IPS-20b (cell line): ENCODE measurements around the gene ELF4.

ENCODE experiments used
- H3K27ac ChIP-seq: one replicate; pipeline ENCODE4 v1.5.1; 2013; ENCODE audit warnings: low read length
- H3K27me3 ChIP-seq: 2 replicates; pipeline ENCODE4 v1.6.1; 2013; ENCODE audit warnings: mild to moderate bottlenecking, low read length, inconsistent platforms; ENCODE audit not compliant: insufficient read depth
- H3K36me3 ChIP-seq: 2 replicates; pipeline ENCODE4 v1.6.1; 2013; ENCODE audit warnings: low read depth, mild to moderate bottlenecking, inconsistent platforms, low read length, moderate library complexity; ENCODE audit not compliant: insufficient read depth
- H3K4me1 ChIP-seq: 2 replicates; pipeline ENCODE4 v1.6.1; 2013; ENCODE audit warnings: mild to moderate bottlenecking, control low read depth, inconsistent platforms, low read length, moderate library complexity; ENCODE audit not compliant: insufficient read depth
- H3K4me3 ChIP-seq: 2 replicates; pipeline ENCODE4 v1.5.1; 2013; ENCODE audit warnings: mild to moderate bottlenecking, low read length, inconsistent platforms
- H3K9ac ChIP-seq: 2 replicates; pipeline ENCODE4 v1.6.1; 2013; ENCODE audit warnings: low read depth, mild to moderate bottlenecking, inconsistent platforms, low read length, moderate library complexity
- H3K9me3 ChIP-seq: 2 replicates; pipeline ENCODE4 v1.6.1; 2013; ENCODE audit warnings: mild to moderate bottlenecking, low read depth, low read length, inconsistent platforms; ENCODE audit not compliant: insufficient read depth

The ELF4 gene

GRCh38 chrX:130110379-130111219 lies at the start of gene ELF4:
Gene ELF4 (minus strand): TSS chrX:130110497. CDS start chrX:130081330, 29,167 bp downstream.
- Histone ChIP-seq H3K9me3 (no peaks in the 10 kb centered on the region), H3K4me1 (no peaks in the 10 kb centered on the region), H3K27ac (no peak within 1 kb of the TSS), H3K27me3 (peaks cover 40% of the 10 kb centered on the region), H3K9ac (no peak within 1 kb of the TSS), H3K36me3 (no peaks in the 10 kb centered on the region), H3K4me3 (peak within 1 kb of the TSS; percentile 55; the same call in 1 of the 2 replicates)

GRCh38 chrX:130159776-130160175 lies 49.5 kb upstream of the ELF4 start:
- Histone ChIP-seq H3K4me3 (no peak overlapping the region), H3K4me1 (no peaks in the 10 kb centered on the region), H3K27me3 (no peaks in the 10 kb centered on the region), H3K36me3 (peaks cover 12% of the 10 kb centered on the region; the same call in 1 of the 2 replicates), H3K9me3 (no peaks in the 10 kb centered on the region), H3K9ac (no peak overlapping the region), H3K27ac (no peak overlapping the region)

- no peaks in the 10 kb centered on the region for H3K4me1 ChIP-seq
- H3K36me3 ChIP-seq = peaks cover 15% of the 10 kb centered on the region; the same call in 1 of the 2 replicates
- no peaks in the 10 kb centered on the region for H3K9me3 ChIP-seq
- H3K9ac ChIP-seq = no peak overlapping the region
- H3K27ac ChIP-seq = no peak overlapping the region
- H3K27me3 ChIP-seq = no peaks in the 10 kb centered on the region
- H3K4me3 ChIP-seq = no peak overlapping the region
These were observed 48.0 kb upstream of the ELF4 start for GRCh38 chrX:130158311-130158710.

GRCh38 chrX:130155564-130155963 lies 45.3 kb upstream of the ELF4 start:
- Histone ChIP-seq H3K9ac (no peak overlapping the region), H3K4me1 (no peaks in the 10 kb centered on the region), H3K4me3 (no peak overlapping the region), H3K9me3 (no peaks in the 10 kb centered on the region), H3K36me3 (peaks cover 15% of the 10 kb centered on the region; the same call in 1 of the 2 replicates), H3K27me3 (no peaks in the 10 kb centered on the region), H3K27ac (no peak overlapping the region)

- Histone ChIP-seq H3K9ac (no peak overlapping the region), H3K4me1 (no peaks in the 10 kb centered on the region), H3K4me3 (no peak overlapping the region), H3K27ac (no peak overlapping the region), H3K36me3 (peaks cover 33% of the 10 kb centered on the region), H3K27me3 (no peaks in the 10 kb centered on the region), H3K9me3 (no peaks in the 10 kb centered on the region)
These were observed 37.3 kb upstream of the ELF4 start for GRCh38 chrX:130147631-130148030.

GRCh38 chrX:130145123-130145522 lies 34.8 kb upstream of the ELF4 start:
- Histone ChIP-seq H3K27ac (no peak overlapping the region), H3K36me3 (peaks cover 38% of the 10 kb centered on the region), H3K4me3 (no peak overlapping the region), H3K4me1 (no peaks in the 10 kb centered on the region), H3K27me3 (peaks cover 4% of the 10 kb centered on the region; the same call in 1 of the 2 replicates), H3K9ac (no peak overlapping the region), H3K9me3 (no peaks in the 10 kb centered on the region)

- Histone ChIP-seq H3K9ac (no peak overlapping the region), H3K4me1 (no peaks in the 10 kb centered on the region; the same call in 1 of the 2 replicates), H3K27ac (no peak overlapping the region), H3K36me3 (peaks cover 43% of the 10 kb centered on the region), H3K4me3 (no peak overlapping the region), H3K27me3 (peaks cover 4% of the 10 kb centered on the region; the same call in 1 of the 2 replicates), H3K9me3 (no peaks in the 10 kb centered on the region)
These were observed 34.2 kb upstream of the ELF4 start for GRCh38 chrX:130144509-130144908.

- Histone ChIP-seq H3K9me3 (no peaks in the 10 kb centered on the region), H3K4me1 (no peaks in the 10 kb centered on the region; the same call in 1 of the 2 replicates), H3K4me3 (no peak overlapping the region), H3K27ac (no peak overlapping the region), H3K9ac (no peak overlapping the region), H3K36me3 (peaks cover 53% of the 10 kb centered on the region; the same call in 1 of the 2 replicates), H3K27me3 (peaks cover 4% of the 10 kb centered on the region; the same call in 1 of the 2 replicates)
These were observed 29.3 kb upstream of the ELF4 start for GRCh38 chrX:130139474-130140201.

- Histone ChIP-seq H3K27ac (no peak overlapping the region), H3K9ac (no peak overlapping the region), H3K27me3 (peaks cover 4% of the 10 kb centered on the region; the same call in 1 of the 2 replicates), H3K9me3 (no peaks in the 10 kb centered on the region), H3K4me1 (no peaks in the 10 kb centered on the region; the same call in 1 of the 2 replicates), H3K36me3 (peaks cover 56% of the 10 kb centered on the region; the same call in 1 of the 2 replicates), H3K4me3 (no peak overlapping the region)
These were observed 26.7 kb upstream of the ELF4 start for GRCh38 chrX:130136961-130137360.

- no peak overlapping the region for H3K27ac ChIP-seq
- peaks cover under 1% of the 10 kb centered on the region; the same call in 1 of the 2 replicates for H3K27me3 ChIP-seq
- no peaks in the 10 kb centered on the region; the same call in 1 of the 2 replicates for H3K4me1 ChIP-seq
- H3K9ac ChIP-seq = no peak overlapping the region
- H3K4me3 ChIP-seq = no peak overlapping the region
- H3K36me3 ChIP-seq = peaks cover 58% of the 10 kb centered on the region; the same call in 1 of the 2 replicates
- no peaks in the 10 kb centered on the region for H3K9me3 ChIP-seq
These were observed 26.2 kb upstream of the ELF4 start for GRCh38 chrX:130136496-130136895.

GRCh38 chrX:130130990-130131389 lies 20.7 kb upstream of the ELF4 start:
- H3K4me3 ChIP-seq = no peak overlapping the region
- H3K4me1 ChIP-seq = no peaks in the 10 kb centered on the region
- peaks cover 64% of the 10 kb centered on the region; the same call in 1 of the 2 replicates for H3K36me3 ChIP-seq
- H3K27me3 ChIP-seq = no peaks in the 10 kb centered on the region
- no peak overlapping the region for H3K27ac ChIP-seq
- no peak overlapping the region for H3K9ac ChIP-seq
- no peaks in the 10 kb centered on the region for H3K9me3 ChIP-seq
